DMS79 treated with DMSO at 0.1 percent for 48 hours (cell line): ENCODE data around the gene SPIRE1.
A peak's percentile ranks its signal among the peaks of the same experiment; 100 is the strongest.
"Not testable (repeated sequence)": the region's sequence is repeated elsewhere in the genome, so short reads cannot be mapped to it uniquely, and the experiment has no call there.

ENCODE experiments used
- DNase-seq: peaks from one replicate; lab custom pipeline; 2025; lab: John Stamatoyannopoulos, UW

SPIRE1 gene

GRCh38 chr18:12645751-12646203 lies 12.1 kb downstream of the SPIRE1 start:
- peak; percentile 98 for DNase-seq

GRCh38 chr18:12645254-12645653 lies 12.7 kb downstream of the SPIRE1 start:
- no peak for DNase-seq

- DNase-seq, result not testable (repeated sequence)
These were observed 14.2 kb downstream of the SPIRE1 start for GRCh38 chr18:12643756-12644155.

GRCh38 chr18:12640881-12641200 lies 17.1 kb downstream of the SPIRE1 start:
- no peak for DNase-seq

- no peak for DNase-seq
These were observed 17.7 kb downstream of the SPIRE1 start for GRCh38 chr18:12639990-12640880.

- DNase-seq, result no peak
These were observed 19.2 kb downstream of the SPIRE1 start for GRCh38 chr18:12638644-12639124.

- DNase-seq, result peak; percentile 20
These were observed 19.8 kb downstream of the SPIRE1 start for GRCh38 chr18:12637901-12638643.

- no peak for DNase-seq
These were observed 20.5 kb downstream of the SPIRE1 start for GRCh38 chr18:12637393-12637792.

- no peak for DNase-seq
These were observed 26.0 kb downstream of the SPIRE1 start for GRCh38 chr18:12631831-12632477.

- no peak for DNase-seq
These were observed 27.8 kb downstream of the SPIRE1 start for GRCh38 chr18:12630136-12630535.

- no peak for DNase-seq
These were observed 28.9 kb downstream of the SPIRE1 start for GRCh38 chr18:12628706-12629702.

- DNase-seq, result not testable (repeated sequence)
These were observed 30.7 kb downstream of the SPIRE1 start for GRCh38 chr18:12627199-12627598.

- DNase-seq, result no peak
These were observed 32.7 kb downstream of the SPIRE1 start for GRCh38 chr18:12625241-12625640.

GRCh38 chr18:12621742-12622306 lies 36.1 kb downstream of the SPIRE1 start:
- no peak for DNase-seq

- no peak for DNase-seq
These were observed 42.2 kb downstream of the SPIRE1 start for GRCh38 chr18:12615748-12616147.

GRCh38 chr18:12608301-12608700 lies 49.6 kb downstream of the SPIRE1 start:
- no peak for DNase-seq

- no peak for DNase-seq
These were observed 51.2 kb downstream of the SPIRE1 start for GRCh38 chr18:12606592-12607315.

- DNase-seq, result no peak
These were observed 53.4 kb downstream of the SPIRE1 start for GRCh38 chr18:12604445-12605007.

- DNase-seq, result no peak
These were observed 57.9 kb downstream of the SPIRE1 start for GRCh38 chr18:12599966-12600365.

- DNase-seq, result no peak
These were observed 58.4 kb downstream of the SPIRE1 start for GRCh38 chr18:12599543-12599942.
